SK-N-SH (cell line): ENCODE measurements around the gene DUSP16. TPM values are rescaled to one million over a fixed set of nuclear protein-coding genes. Genes with fewer than 3 reads are reported as not detected.

Experiments used
- CTCF ChIA-PET: fragments of 300-600, 350-600 bp; formaldehyde crosslinking; extraction: SDS; loops from one replicate; lab custom pipeline; 2021; lab: Yijun Ruan, JAX
- POLR2A ChIA-PET: fragments of 350-600 bp; sonication (Branson Sonifier 250); formaldehyde crosslinking; extraction: SDS; loops from one replicate; lab custom pipeline; 2020; ENCODE audit warnings: antibody characterized with exemption, inconsistent platforms; lab: Yijun Ruan, JAX
- DNase-seq: peaks from one replicate; pipeline ENCODE4 v3.0.0; 2012
- H2AFZ ChIP-seq: fragments of 200-600 bp; sonication (generic); 2 replicates; pipeline ENCODE4 v1.8.1; 2016; ENCODE audit warnings: antibody characterized with exemption, mild to moderate bottlenecking, low read depth
- H3F3A ChIP-seq: fragments of 200-600 bp; sonication (generic); replicated peaks from 2 replicates; pipeline ENCODE3; 2016; ENCODE audit warnings: antibody characterized with exemption, mild to moderate bottlenecking; ENCODE audit not compliant: insufficient read depth
- H3K27ac ChIP-seq, 2 experiments: fragments of 200-500 bp in 1 of 2; fragments of 200-600 bp in 1 of 2; sonication (Bioruptor generic) in 1 of 2; sonication (generic), shearing (Covaris generic) in 1 of 2; 2 replicates each; pipeline versions ENCODE4 v1.5.1 to v1.6.1; 2014 to 2016; ENCODE audit warnings: low read depth in 2 of 2, inconsistent platforms in 1 of 2, low read length in 1 of 2, mild to moderate bottlenecking in 1 of 2, mixed read lengths in 1 of 2
- H3K27me3 ChIP-seq: fragments of 200-600 bp; sonication (generic), shearing (Covaris generic); 2 replicates; pipeline ENCODE4 v1.6.1; 2016; ENCODE audit warnings: mixed run types; ENCODE audit not compliant: insufficient read depth
- H3K36me3 ChIP-seq, 2 experiments: fragments of 200-500 bp in 1 of 2; fragments of 200-600 bp in 1 of 2; sonication (Bioruptor generic) in 1 of 2; sonication (generic) in 1 of 2; replicated peaks in 1 of 2; 2 replicates each; pipeline versions ENCODE3 to v1.5.1; 2014 to 2016; ENCODE audit warnings: low read length in 1 of 2, mild to moderate bottlenecking in 1 of 2; ENCODE audit not compliant: insufficient read depth in 2 of 2, control insufficient read depth in 1 of 2
- H3K4me1 ChIP-seq, 2 experiments: fragments of 200-500 bp in 1 of 2; fragments of 200-600 bp in 1 of 2; sonication (Bioruptor generic) in 1 of 2; sonication (generic), shearing (Covaris generic) in 1 of 2; 2 replicates each; pipeline versions ENCODE4 v1.5.1 to v1.6.1; 2014 to 2016; ENCODE audit warnings: low read depth in 1 of 2, low read length in 1 of 2, mixed run types in 1 of 2; ENCODE audit not compliant: insufficient read depth in 2 of 2, control insufficient read depth in 1 of 2
- H3K4me2 ChIP-seq: fragments of 200-600 bp; sonication (generic), shearing (Covaris generic); 2 replicates; pipeline ENCODE4 v1.6.1; 2017; ENCODE audit warnings: mixed run types
- H3K4me3 ChIP-seq, 2 experiments: fragments of 200-500 bp in 1 of 2; fragments of 200-600 bp in 1 of 2; sonication (Bioruptor generic) in 1 of 2; sonication (generic), shearing (Covaris generic) in 1 of 2; 2 replicates each; pipeline versions ENCODE4 v1.5.1 to v1.8.1; 2014 to 2016; ENCODE audit warnings: low read depth in 2 of 2, inconsistent platforms in 1 of 2, low read length in 1 of 2, mild to moderate bottlenecking in 1 of 2, mixed read lengths in 1 of 2, moderate library complexity in 1 of 2
- H3K79me2 ChIP-seq: fragments of 200-600 bp; sonication (generic); 2 replicates; pipeline ENCODE4 v1.8.1; 2017; ENCODE audit warnings: mild to moderate bottlenecking; ENCODE audit not compliant: insufficient read depth
- H3K9ac ChIP-seq: fragments of 200-600 bp; sonication (generic); 2 replicates; pipeline ENCODE4 v1.6.1; 2017; ENCODE audit warnings: mixed run types
- H3K9me2 ChIP-seq: fragments of 200-600 bp; sonication (generic); 2 replicates; pipeline ENCODE4 v1.6.1; 2017; ENCODE audit warnings: mixed run types
- H3K9me3 ChIP-seq: fragments of 200-600 bp; sonication (generic); 2 replicates; pipeline ENCODE4 v1.6.1; 2017; ENCODE audit warnings: mixed run types, mild to moderate bottlenecking, moderate library complexity
- H4K20me1 ChIP-seq: fragments of 200-600 bp; sonication (generic); 2 replicates; pipeline ENCODE4 v1.6.1; 2017; ENCODE audit warnings: mild to moderate bottlenecking, mixed run types; ENCODE audit not compliant: insufficient read depth
- ELF1 ChIP-seq: IDR thresholded peaks from 2 replicates; pipeline ENCODE4 v1.4.0; 2012
- EP300 ChIP-seq, 2 experiments: IDR thresholded peaks; 2 replicates each; pipeline versions ENCODE4 v1.4.0 to v1.6.1; 2012; ENCODE audit warnings: borderline replicate concordance in 1 of 2, low read depth in 1 of 2, low read length in 1 of 2
- GABPA ChIP-seq: IDR thresholded peaks from 2 replicates; pipeline ENCODE4 v1.4.0; 2012; ENCODE audit warnings: low read depth, mild to moderate bottlenecking
- MXI1 ChIP-seq: IDR thresholded peaks from 2 replicates; pipeline ENCODE4 v1.6.1; 2012; ENCODE audit warnings: mild to moderate bottlenecking, low read depth, low read length, improper control_type of control experiment
- NFIC ChIP-seq: IDR thresholded peaks from 2 replicates; pipeline ENCODE4 v1.4.0; 2012; ENCODE audit warnings: borderline replicate concordance
- TAF1 ChIP-seq: IDR thresholded peaks from 2 replicates; pipeline ENCODE4 v1.6.1; 2012; ENCODE audit warnings: low read depth, mild to moderate bottlenecking, low read length, moderate library complexity, borderline replicate concordance
- TCF12 ChIP-seq: IDR thresholded peaks from 2 replicates; pipeline ENCODE4 v1.4.0; 2012
- TEAD4 ChIP-seq: IDR thresholded peaks from 2 replicates; pipeline ENCODE4 v1.4.0; 2012; ENCODE audit warnings: mild to moderate bottlenecking, borderline replicate concordance; ENCODE audit not compliant: insufficient read depth
- WGBS: methylation state at CpG from one replicate; pipeline ENCODE4 v1.1.6; 2017; ENCODE audit warnings: low lambda C conversion rate; 5-methylcytosine and 5-hydroxymethylcytosine counted together
- polyA plus RNA-seq, 3 experiments: library from polyadenylated mRNA; depleted of rRNA; stranded (reverse); fragments of >200 nt; gene quantifications; 2 replicates each; pipeline ENCODE4 v1.2.3, GENCODE V29; 2012
- TF ChIP-seq, protein P1 (sequence below): IDR thresholded peaks from 2 replicates; pipeline ENCODE4 v1.6.1; 2012; ENCODE audit warnings: mild to moderate bottlenecking, low read depth, low read length, moderate library complexity
- TF ChIP-seq, protein P2 (sequence below): IDR thresholded peaks from 2 replicates; pipeline ENCODE4 v1.4.0; 2012; ENCODE audit warnings: low read depth
- TF ChIP-seq, protein P3 (sequence below): fragments of 200-600 bp; sonication (generic); IDR thresholded peaks from 2 replicates; pipeline ENCODE4 v1.6.1; 2017; ENCODE audit warnings: antibody characterized with exemption, mild to moderate bottlenecking, moderate library complexity
- TF ChIP-seq, protein P4 (sequence below): IDR thresholded peaks from 2 replicates; pipeline ENCODE4 v1.4.0; 2012; ENCODE audit warnings: low read depth, borderline replicate concordance

Gene DUSP16
- polyA plus RNA-seq, 1 of the 3 experiments (the other 2 are of a cell fraction): 7.1 TPM

DNA sequence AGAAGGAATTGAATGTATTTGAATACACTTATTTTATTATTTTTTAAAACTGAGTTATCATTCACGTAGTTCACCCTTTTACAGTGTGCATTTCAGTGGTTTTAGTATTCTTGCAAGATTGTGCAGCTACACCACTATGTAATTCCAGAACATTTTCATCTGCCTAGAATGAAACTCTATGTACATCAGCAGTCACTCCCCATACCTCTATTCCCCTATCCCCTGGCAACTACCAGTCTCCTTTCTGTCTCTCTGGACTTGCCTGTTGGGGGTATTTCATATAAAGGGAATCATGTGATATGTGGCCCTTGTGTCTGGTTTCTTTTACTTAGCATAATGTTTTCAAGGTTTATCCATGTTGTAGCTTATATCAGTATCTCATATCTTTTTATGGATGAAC is 109.0 kb downstream of the DUSP16 start (continued):
- TF ChIP-seq, protein P1, sequence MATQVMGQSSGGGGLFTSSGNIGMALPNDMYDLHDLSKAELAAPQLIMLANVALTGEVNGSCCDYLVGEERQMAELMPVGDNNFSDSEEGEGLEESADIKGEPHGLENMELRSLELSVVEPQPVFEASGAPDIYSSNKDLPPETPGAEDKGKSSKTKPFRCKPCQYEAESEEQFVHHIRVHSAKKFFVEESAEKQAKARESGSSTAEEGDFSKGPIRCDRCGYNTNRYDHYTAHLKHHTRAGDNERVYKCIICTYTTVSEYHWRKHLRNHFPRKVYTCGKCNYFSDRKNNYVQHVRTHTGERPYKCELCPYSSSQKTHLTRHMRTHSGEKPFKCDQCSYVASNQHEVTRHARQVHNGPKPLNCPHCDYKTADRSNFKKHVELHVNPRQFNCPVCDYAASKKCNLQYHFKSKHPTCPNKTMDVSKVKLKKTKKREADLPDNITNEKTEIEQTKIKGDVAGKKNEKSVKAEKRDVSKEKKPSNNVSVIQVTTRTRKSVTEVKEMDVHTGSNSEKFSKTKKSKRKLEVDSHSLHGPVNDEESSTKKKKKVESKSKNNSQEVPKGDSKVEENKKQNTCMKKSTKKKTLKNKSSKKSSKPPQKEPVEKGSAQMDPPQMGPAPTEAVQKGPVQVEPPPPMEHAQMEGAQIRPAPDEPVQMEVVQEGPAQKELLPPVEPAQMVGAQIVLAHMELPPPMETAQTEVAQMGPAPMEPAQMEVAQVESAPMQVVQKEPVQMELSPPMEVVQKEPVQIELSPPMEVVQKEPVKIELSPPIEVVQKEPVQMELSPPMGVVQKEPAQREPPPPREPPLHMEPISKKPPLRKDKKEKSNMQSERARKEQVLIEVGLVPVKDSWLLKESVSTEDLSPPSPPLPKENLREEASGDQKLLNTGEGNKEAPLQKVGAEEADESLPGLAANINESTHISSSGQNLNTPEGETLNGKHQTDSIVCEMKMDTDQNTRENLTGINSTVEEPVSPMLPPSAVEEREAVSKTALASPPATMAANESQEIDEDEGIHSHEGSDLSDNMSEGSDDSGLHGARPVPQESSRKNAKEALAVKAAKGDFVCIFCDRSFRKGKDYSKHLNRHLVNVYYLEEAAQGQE: no peak
- no peak for TF ChIP-seq ELF1
- TF ChIP-seq EP300 (IDR thresholded peaks at IDR 0.05; ENCODE audit: borderline replicate concordance in 1 of 2, low read depth in 1 of 2, low read length in 1 of 2): no peak
- TF ChIP-seq TAF1: no peak
- no peak for TF ChIP-seq NFIC
- TF ChIP-seq, protein P2, sequence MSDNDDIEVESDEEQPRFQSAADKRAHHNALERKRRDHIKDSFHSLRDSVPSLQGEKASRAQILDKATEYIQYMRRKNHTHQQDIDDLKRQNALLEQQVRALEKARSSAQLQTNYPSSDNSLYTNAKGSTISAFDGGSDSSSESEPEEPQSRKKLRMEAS: no peak
- TF ChIP-seq TCF12: no peak
- TF ChIP-seq, protein P3, sequence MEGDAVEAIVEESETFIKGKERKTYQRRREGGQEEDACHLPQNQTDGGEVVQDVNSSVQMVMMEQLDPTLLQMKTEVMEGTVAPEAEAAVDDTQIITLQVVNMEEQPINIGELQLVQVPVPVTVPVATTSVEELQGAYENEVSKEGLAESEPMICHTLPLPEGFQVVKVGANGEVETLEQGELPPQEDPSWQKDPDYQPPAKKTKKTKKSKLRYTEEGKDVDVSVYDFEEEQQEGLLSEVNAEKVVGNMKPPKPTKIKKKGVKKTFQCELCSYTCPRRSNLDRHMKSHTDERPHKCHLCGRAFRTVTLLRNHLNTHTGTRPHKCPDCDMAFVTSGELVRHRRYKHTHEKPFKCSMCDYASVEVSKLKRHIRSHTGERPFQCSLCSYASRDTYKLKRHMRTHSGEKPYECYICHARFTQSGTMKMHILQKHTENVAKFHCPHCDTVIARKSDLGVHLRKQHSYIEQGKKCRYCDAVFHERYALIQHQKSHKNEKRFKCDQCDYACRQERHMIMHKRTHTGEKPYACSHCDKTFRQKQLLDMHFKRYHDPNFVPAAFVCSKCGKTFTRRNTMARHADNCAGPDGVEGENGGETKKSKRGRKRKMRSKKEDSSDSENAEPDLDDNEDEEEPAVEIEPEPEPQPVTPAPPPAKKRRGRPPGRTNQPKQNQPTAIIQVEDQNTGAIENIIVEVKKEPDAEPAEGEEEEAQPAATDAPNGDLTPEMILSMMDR: no peak
- no peak for TF ChIP-seq GABPA
- no peak for TF ChIP-seq MXI1
- TF ChIP-seq, all 33 proteins: peak for 0

DNA sequence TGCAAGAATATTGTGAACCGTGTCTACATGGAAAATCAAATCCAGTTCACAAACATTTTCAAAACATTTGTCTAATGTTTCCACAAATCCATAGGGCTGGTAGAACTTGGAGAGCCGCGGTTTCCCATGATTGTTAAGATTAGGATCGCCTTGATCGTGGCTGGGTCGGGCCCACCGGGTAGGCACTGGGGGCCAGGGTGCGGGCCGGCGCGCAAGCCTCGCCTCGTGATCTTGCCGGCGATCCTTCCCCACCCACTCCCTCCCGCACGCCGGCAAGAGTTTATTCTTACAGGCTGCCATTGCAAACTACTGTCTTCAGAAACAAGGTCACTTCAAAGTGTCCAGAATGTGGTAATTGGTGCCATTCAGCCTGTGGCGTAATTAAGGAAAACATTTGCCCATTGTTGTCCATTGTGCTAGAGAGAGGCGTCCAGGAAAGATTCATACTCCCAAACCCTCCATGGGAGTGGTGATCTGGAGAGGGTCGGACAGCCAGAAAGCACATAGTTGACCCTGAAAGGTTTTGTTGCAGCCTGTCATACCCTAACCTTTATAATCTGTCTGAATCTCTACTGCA is 110.2 kb downstream of the DUSP16 start:
- Histone ChIP-seq H3K4me3 (no peak overlapping the region), H3K79me2 (no peaks in the 10 kb centered on the region), H3K27ac (no peak overlapping the region), H3K9me3 (no peaks in the 10 kb centered on the region), H3K9ac (no peak overlapping the region)
- 97% methylated on average over 21 of the region's 21 CpGs for WGBS
- no peak for TF ChIP-seq NFIC
- TF ChIP-seq, protein P4, sequence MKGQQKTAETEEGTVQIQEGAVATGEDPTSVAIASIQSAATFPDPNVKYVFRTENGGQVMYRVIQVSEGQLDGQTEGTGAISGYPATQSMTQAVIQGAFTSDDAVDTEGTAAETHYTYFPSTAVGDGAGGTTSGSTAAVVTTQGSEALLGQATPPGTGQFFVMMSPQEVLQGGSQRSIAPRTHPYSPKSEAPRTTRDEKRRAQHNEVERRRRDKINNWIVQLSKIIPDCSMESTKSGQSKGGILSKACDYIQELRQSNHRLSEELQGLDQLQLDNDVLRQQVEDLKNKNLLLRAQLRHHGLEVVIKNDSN: no peak
- TF ChIP-seq, protein P2: no peak
- TF ChIP-seq TEAD4: no peak
- TF ChIP-seq, all 33 proteins: peak for 0
- Histone ChIP-seq H4K20me1 (no peaks in the 10 kb centered on the region), H3K4me2 (no peak overlapping the region), H2AFZ (no peak overlapping the region), H3F3A (no peaks in the 10 kb centered on the region), H3K9me2 (no peaks in the 10 kb centered on the region), H3K36me3 (no peaks in the 10 kb centered on the region), H3K4me1 (peaks cover 0 to 3% of the 10 kb centered on the region in 2 experiments; a peak in 2 of 4 replicates), H3K27me3 (no peaks in the 10 kb centered on the region)
- CTCF ChIA-PET: interaction anchor here (1.6 kb wide), 1 partner anchor 14 kb away, joined by 3 read pairs; no protein-coding TSS in a partner anchor
- POLR2A ChIA-PET: no interaction called here
- no peak for DNase-seq
